ENCODE measurements around the gene RAB18.
"Not testable (repeated sequence)": the region's sequence is repeated elsewhere in the genome, so short reads cannot be mapped to it uniquely, and the experiment has no call there.

Gene RAB18

DNA sequence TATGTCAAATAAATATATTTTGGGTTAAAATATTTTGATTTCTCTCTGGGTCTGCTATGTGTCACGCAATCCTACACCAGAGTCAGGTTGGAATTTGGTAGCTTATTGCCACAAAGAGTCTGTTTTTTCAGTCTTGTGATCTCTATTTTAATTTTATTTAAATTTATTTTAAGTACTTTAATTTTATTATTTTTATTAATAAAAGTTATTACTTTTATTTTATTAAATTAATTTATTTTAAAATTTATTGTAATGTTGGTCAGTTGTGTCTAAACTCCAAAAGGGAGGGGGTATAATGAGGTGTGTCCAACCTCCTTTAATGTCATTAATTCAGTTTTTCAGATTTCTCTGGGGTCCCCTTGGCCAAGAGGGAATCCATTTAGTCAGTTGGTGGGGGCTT, 42.8 kb upstream of the RAB18 start:
- TF ChIP-seq, protein P1, sequence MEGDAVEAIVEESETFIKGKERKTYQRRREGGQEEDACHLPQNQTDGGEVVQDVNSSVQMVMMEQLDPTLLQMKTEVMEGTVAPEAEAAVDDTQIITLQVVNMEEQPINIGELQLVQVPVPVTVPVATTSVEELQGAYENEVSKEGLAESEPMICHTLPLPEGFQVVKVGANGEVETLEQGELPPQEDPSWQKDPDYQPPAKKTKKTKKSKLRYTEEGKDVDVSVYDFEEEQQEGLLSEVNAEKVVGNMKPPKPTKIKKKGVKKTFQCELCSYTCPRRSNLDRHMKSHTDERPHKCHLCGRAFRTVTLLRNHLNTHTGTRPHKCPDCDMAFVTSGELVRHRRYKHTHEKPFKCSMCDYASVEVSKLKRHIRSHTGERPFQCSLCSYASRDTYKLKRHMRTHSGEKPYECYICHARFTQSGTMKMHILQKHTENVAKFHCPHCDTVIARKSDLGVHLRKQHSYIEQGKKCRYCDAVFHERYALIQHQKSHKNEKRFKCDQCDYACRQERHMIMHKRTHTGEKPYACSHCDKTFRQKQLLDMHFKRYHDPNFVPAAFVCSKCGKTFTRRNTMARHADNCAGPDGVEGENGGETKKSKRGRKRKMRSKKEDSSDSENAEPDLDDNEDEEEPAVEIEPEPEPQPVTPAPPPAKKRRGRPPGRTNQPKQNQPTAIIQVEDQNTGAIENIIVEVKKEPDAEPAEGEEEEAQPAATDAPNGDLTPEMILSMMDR (IDR thresholded peaks at IDR 0.05; ENCODE audit: poor library complexity, severe bottlenecking), result no peak
- H3K36me3 ChIP-seq (ENCODE audit: low read depth), result no peaks in the 10 kb centered on the region
- H3K4me3 ChIP-seq (ENCODE audit: severe bottlenecking), result no peak overlapping the region
- DNase-seq (ENCODE audit: low spot score) (no peak), ATAC-seq (ENCODE audit: low read depth) (no peak)
- H3K4me1 ChIP-seq (ENCODE audit: insufficient read depth, poor library complexity, severe bottlenecking), result no peaks in the 10 kb centered on the region
- no peaks in the 10 kb centered on the region for H3K27me3 ChIP-seq (ENCODE audit: insufficient read depth, poor library complexity, severe bottlenecking)
- no peaks in the 10 kb centered on the region for H3K9me3 ChIP-seq (ENCODE audit: severe bottlenecking)
- H3K27ac ChIP-seq (ENCODE audit: poor library complexity, severe bottlenecking), result no peak overlapping the region

DNA sequence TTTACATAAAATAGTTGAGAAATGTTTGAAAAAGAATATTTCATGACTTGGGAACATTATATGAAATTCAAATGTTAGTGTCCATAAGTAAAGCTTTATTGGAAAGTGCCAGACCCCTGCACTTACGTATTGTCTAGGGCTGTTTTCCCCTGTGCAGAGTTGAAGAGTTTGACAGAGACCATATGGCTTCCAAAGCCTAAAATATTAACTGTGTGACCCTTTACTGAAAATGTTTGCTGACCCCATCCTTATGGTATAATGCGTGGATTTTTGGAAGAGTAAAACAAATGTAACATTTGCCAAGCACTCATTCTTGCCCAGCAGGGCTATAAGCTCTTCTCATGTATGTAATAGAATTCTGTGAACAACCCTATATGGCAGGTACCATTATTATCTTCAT, 40.1 kb upstream of the RAB18 start:
- DNase-seq (ENCODE audit: low spot score), result no peak
- Histone ChIP-seq H3K36me3 (ENCODE audit: low read depth) (no peaks in the 10 kb centered on the region), H3K27ac (ENCODE audit: poor library complexity, severe bottlenecking) (no peak overlapping the region), H3K4me3 (ENCODE audit: severe bottlenecking) (no peak overlapping the region), H3K9me3 (ENCODE audit: severe bottlenecking) (no peaks in the 10 kb centered on the region), H3K27me3 (ENCODE audit: insufficient read depth, poor library complexity, severe bottlenecking) (no peaks in the 10 kb centered on the region), H3K4me1 (ENCODE audit: insufficient read depth, poor library complexity, severe bottlenecking) (no peaks in the 10 kb centered on the region)
- TF ChIP-seq, protein P1 (IDR thresholded peaks at IDR 0.05; ENCODE audit: poor library complexity, severe bottlenecking), result no peak
- ATAC-seq (ENCODE audit: low read depth), result no peak

DNA sequence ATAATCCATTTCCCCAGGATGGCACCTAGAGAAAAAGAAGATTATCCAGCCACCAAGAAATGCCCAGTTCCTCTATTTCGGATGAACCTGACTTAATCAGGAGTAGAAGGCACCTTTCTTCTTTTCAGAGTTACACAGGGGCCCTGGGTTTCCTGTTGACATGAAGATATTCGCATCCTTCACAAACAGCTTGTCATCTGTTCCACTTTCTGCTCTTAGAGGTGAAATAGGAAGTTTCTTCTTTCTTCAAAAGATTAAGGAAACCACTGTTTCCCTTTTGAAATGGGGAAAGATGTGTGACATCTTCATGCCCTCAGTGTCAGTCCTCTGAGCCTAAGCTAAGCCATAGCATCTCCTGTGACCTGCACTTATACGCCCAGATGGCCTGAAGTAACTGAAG, 39.1 kb upstream of the RAB18 start:
- H3K27ac ChIP-seq (ENCODE audit: poor library complexity, severe bottlenecking), result no peak overlapping the region
- no peak for ATAC-seq (ENCODE audit: low read depth)

DNA sequence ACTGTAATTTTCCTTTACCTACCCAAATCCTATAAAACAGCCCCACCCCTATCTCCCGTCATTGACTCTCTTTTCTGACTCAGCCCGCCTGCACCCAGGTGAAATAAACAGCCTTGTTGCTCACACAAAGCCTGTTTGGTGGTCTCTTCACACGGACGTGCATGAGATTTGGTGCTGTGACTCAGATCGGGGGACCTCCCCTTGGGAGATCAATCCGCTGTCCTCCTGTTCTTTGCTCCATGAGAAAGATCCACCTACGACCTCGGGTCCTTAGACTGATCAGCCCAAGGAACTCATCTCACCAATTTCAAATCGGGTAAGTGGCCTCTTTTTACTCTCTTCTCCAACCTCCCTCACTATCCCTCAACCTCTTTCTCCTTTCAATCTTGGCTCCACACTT, 38.5 kb upstream of the RAB18 start:
- H3K4me1 ChIP-seq (ENCODE audit: insufficient read depth, poor library complexity, severe bottlenecking); DNase-seq (ENCODE audit: low spot score); ATAC-seq (ENCODE audit: low read depth); H3K27ac ChIP-seq (ENCODE audit: poor library complexity, severe bottlenecking); H3K27me3 ChIP-seq (ENCODE audit: insufficient read depth, poor library complexity, severe bottlenecking); H3K36me3 ChIP-seq (ENCODE audit: low read depth); H3K4me3 ChIP-seq (ENCODE audit: severe bottlenecking); H3K9me3 ChIP-seq (ENCODE audit: severe bottlenecking): not testable (repeated sequence)

More for the DNA sequence above, 39.1 kb upstream of the RAB18 start:
- TF ChIP-seq, protein P1 (IDR thresholded peaks at IDR 0.05; ENCODE audit: poor library complexity, severe bottlenecking), result no peak
- Histone ChIP-seq H3K9me3 (ENCODE audit: severe bottlenecking) (no peaks in the 10 kb centered on the region), H3K4me1 (ENCODE audit: insufficient read depth, poor library complexity, severe bottlenecking) (no peaks in the 10 kb centered on the region), H3K27me3 (ENCODE audit: insufficient read depth, poor library complexity, severe bottlenecking) (no peaks in the 10 kb centered on the region), H3K4me3 (ENCODE audit: severe bottlenecking) (no peak overlapping the region), H3K36me3 (ENCODE audit: low read depth) (no peaks in the 10 kb centered on the region)
- no peak for DNase-seq (ENCODE audit: low spot score)

DNA sequence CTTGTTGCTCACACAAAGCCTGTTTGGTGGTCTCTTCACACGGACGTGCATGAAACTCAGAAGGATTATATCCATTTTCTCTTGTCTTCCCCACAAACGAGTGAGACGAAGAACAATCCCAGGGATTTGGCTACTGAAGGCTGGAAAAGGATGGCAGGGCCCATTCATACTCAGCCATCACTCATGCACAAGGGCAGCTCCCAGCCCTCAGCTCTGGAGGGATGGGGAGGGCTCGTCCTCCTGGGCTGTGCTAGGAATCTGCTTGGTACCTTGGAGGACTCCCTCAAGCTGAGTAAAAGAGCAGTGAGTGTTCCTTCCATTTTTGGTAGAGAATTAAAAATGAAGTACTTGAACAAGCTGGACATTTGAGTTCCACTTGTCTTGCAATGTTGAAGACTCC, 33.2 kb upstream of the RAB18 start:
- no peak overlapping the region for H3K27ac ChIP-seq (ENCODE audit: poor library complexity, severe bottlenecking)
- TF ChIP-seq, protein P1 (IDR thresholded peaks at IDR 0.05; ENCODE audit: poor library complexity, severe bottlenecking), result no peak
- H3K27me3 ChIP-seq (ENCODE audit: insufficient read depth, poor library complexity, severe bottlenecking), result no peaks in the 10 kb centered on the region
- DNase-seq (ENCODE audit: low spot score) (no peak), ATAC-seq (ENCODE audit: low read depth) (no peak)
- H3K4me1 ChIP-seq (ENCODE audit: insufficient read depth, poor library complexity, severe bottlenecking), result peaks cover 15% of the 10 kb centered on the region
- no peak overlapping the region for H3K4me3 ChIP-seq (ENCODE audit: severe bottlenecking)
- H3K9me3 ChIP-seq (ENCODE audit: severe bottlenecking), result no peaks in the 10 kb centered on the region
- no peaks in the 10 kb centered on the region for H3K36me3 ChIP-seq (ENCODE audit: low read depth)
